K562 (cell line): ENCODE measurements around the gene GRAMD1B. TPM values are rescaled to one million over a fixed set of nuclear protein-coding genes. Genes with fewer than 3 reads are reported as not detected.

Experiments
- DEAF1 ChIP-seq: fragments of 450-650 bp; formaldehyde crosslinking; IDR thresholded peaks from 2 replicates; pipeline ENCODE4 v1.4.0; 2020; ENCODE audit warnings: mild to moderate bottlenecking, moderate library complexity
- ELF4 ChIP-seq: fragments of 450-650 bp; formaldehyde crosslinking; IDR thresholded peaks from 2 replicates; pipeline ENCODE4 v1.4.0; 2022; ENCODE audit warnings: missing genetic modification characterization
- ETS1 ChIP-seq: conservative IDR thresholded peaks from 2 replicates; pipeline ENCODE4 v1.6.1; 2011; ENCODE audit warnings: low read depth, mild to moderate bottlenecking, low read length; ENCODE audit not compliant: control insufficient read depth
- GMEB1 ChIP-seq: fragments of 250-450 bp; sonication (Bioruptor Pico); IDR thresholded peaks from 2 replicates; pipeline ENCODE4 v1.4.0; 2020; ENCODE audit warnings: mild to moderate bottlenecking
- KLF6 ChIP-seq: fragments of 250-450 bp; sonication (Bioruptor Pico); IDR thresholded peaks from 2 replicates; pipeline ENCODE4 v1.4.0; 2020; ENCODE audit warnings: mild to moderate bottlenecking, moderate library complexity, borderline replicate concordance
- RBM34 ChIP-seq: fragments of 200-400 bp; formaldehyde crosslinking; IDR thresholded peaks from 2 replicates; pipeline ENCODE4 v1.6.1; 2018; ENCODE audit warnings: low read length, borderline replicate concordance; ENCODE audit not compliant: insufficient read depth
- TRIM28 ChIP-seq: fragments of 450-650 bp; IDR thresholded peaks from 2 replicates; pipeline ENCODE4 v1.6.1; 2017
- U2AF2 ChIP-seq: fragments of 200-400 bp; formaldehyde crosslinking; optimal IDR thresholded peaks from 2 replicates; pipeline ENCODE3; 2017; ENCODE audit warnings: low read depth, mild to moderate bottlenecking, low read length
- polyA plus RNA-seq, 8 experiments: library from polyadenylated mRNA; depleted of rRNA in 4 of 8; stranded (reverse) in 5 of 8; unstranded in 3 of 8; fragments of >200 nt; fragmentation: Nextera tagmentation in 2 of 8; fragmentation: Illumina TruSeq in 1 of 8; extraction: Ambion mirVana in 2 of 8; extraction: Trizol in 1 of 8; gene quantifications; 2 replicates each; pipeline versions ENCODE4 v1.2.1 to v1.2.3, GENCODE V29; 2011 to 2014; ENCODE audit warnings: inconsistent platforms in 1 of 8, missing spikeins in 1 of 8
- total RNA-seq, 7 experiments: library from RNA; depleted of rRNA in 6 of 7; stranded (reverse); fragments of >200 nt in 6 of 7; fragmentation: Illumina TruSeq in 2 of 7; extraction: Trizol in 2 of 7; gene quantifications; 2 replicates each; pipeline versions ENCODE4 v1.2.1 to v1.2.3, GENCODE V29; 2011 to 2021; ENCODE audit warnings: low replicate concordance in 1 of 7

The GRAMD1B gene
- total and polyA plus RNA-seq, 9 of the 15 experiments (the other 6 are each of a cell fraction or from before 2014, with no cell fraction given), result 0.31 TPM; not detected in 8

GRCh38 chr11:123434911-123435310, 4.8 kb downstream of the GRAMD1B start (continued):
- TF ChIP-seq U2AF2 (no peak), KLF6 (CRISPR knock-in tag) (no peak), RBM34 (no peak), GMEB1 (CRISPR knock-in tag) (no peak), ELF4 (CRISPR knock-in tag) (no peak), ETS1 (no peak), DEAF1 (CRISPR knock-in tag) (no peak), TRIM28 (no peak)
- TF ChIP-seq, all 486 proteins: peak for 0
